NCI-H510A treated with DMSO at 0.1 percent for 48 hours (cell line): ENCODE measurements around the gene GSG1L.

Experiments
- DNase-seq: peaks from one replicate; lab custom pipeline; 2025; lab: John Stamatoyannopoulos, UW

Gene GSG1L

GRCh38 chr16:28091656-28092055, 28.1 kb upstream of the GSG1L start:
- no peak for DNase-seq

DNA sequence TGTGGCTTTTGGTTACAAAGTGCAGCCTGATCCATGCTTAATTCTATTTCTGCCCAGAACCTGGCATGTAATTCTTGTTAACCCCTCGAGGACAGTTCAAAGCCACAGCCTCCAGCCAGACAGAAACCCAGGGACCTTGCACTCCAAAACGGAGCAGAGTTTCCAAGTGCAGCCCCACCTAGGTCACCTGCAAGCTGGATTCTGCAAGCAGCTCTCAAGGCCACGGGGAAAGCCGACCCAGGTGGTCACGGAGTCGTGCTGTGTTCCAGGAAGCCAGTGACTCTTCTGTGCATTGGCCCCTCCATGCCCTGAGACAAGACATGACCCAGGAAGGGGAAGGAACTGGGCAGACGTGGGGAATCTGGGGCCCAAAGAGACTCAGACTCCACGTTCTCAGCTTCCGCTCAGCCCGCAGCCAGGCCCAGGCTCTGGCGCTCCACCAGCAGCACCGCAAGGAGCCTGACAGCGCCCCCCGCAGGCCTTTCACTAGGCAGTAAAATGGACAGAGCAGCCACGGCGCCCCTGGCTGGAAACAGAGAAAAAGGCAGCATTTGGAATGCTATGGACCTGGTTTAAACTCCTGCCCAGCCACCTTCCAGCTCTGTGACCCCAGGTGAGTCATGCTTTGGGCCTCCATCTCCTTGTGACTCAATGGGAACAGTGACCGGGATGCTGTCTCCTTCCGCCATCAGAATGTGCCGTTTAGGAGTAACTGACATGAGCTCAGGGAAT, 27.3 kb upstream of the GSG1L start:
- no peak for DNase-seq

- DNase-seq: no peak
Measured at GRCh38 chr16:28089992-28090365, 26.5 kb upstream of the GSG1L start.

GRCh38 chr16:28089205-28089991, 25.9 kb upstream of the GSG1L start:
- no peak for DNase-seq

GRCh38 chr16:28087675-28088300, 24.3 kb upstream of the GSG1L start:
- no peak for DNase-seq

GRCh38 chr16:28087140-28087660, 23.7 kb upstream of the GSG1L start:
- DNase-seq: no peak

GRCh38 chr16:28086186-28087139, 22.9 kb upstream of the GSG1L start:
- no peak for DNase-seq

DNA sequence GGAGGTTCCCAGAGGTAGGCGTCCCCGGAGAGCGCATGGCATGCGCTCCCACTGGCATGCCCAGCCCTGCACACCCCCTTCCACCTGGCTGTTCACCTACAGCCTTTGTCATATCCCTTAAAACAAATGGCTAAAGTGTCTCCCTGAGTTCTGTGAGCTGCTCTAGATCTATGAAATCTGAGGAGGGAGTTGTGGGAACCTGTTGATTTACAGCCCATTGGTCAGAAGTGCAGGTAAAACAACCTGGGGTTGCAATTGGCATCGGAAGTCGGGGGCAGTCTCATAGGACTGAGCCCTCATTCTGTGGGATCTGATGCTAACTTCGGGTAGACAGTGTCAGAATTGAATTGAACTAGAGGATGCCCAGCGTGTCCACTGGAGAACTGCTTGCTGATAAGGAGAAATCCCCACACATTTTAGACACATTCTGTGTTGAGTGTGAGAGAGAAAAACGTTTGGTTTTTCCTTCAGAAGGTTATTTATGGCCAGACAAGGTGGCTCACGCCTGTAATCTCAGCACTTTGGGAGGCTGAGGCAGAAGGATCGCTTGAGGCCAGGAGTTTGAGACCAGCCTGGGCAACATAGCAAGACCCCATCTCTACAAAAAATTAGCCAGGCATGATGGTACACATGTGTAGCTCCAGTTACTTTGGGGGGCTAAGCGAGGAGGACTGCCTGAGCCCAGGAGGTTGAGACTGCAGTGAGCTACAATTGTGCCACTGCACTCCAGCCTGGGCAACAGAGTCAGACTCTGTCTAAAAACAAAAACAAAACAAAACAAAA, 22.1 kb upstream of the GSG1L start:
- DNase-seq: no peak

GRCh38 chr16:28084209-28084608, 20.7 kb upstream of the GSG1L start:
- DNase-seq: no peak

- no peak for DNase-seq
Measured at GRCh38 chr16:28082624-28083023, 19.1 kb upstream of the GSG1L start.

- no peak for DNase-seq
Measured at GRCh38 chr16:28081391-28081968, 18.0 kb upstream of the GSG1L start.

- DNase-seq: no peak
Measured at GRCh38 chr16:28078261-28078660, 14.7 kb upstream of the GSG1L start.

DNA sequence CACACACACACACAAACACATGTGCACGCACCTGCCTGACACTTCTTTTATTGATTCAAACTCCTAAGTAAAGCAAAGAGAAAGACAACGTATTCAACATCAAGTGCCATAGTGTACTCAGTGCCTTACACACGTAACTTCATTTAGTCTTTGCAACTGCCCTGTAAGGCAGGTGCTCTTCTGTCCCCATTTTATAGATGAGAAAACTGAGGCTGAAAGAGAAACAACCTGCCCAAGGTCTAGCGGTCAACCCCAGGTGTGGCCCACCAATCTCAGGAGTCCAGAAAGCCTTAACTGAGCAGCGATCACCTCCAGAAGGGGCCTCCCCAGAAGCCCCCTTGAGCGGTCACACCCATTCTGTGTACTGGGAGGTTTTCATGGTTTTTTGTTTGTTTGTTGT, 10.3 kb upstream of the GSG1L start:
- DNase-seq: no peak

DNA sequence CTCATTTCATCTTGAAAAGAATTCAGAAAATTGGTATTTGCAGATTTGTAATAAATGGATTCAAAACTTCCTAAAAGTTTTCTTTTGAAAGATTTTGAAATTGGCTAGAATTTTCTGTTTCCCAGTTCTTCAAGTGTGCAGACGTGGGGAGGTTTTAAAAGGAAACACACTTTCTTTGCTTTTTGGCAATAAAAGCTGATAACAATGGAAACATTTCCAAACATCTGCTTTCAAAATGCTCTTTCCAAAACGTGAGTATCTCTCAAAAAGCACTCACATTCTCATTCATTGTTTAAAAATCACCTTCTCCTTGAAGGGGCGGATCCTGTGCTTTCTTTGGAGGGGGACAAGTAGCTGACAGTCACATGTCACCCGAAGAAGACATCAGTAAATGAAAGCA, 8.6 kb upstream of the GSG1L start:
- no peak for DNase-seq

GRCh38 chr16:28069971-28070794, 6.7 kb upstream of the GSG1L start:
- no peak for DNase-seq

DNA sequence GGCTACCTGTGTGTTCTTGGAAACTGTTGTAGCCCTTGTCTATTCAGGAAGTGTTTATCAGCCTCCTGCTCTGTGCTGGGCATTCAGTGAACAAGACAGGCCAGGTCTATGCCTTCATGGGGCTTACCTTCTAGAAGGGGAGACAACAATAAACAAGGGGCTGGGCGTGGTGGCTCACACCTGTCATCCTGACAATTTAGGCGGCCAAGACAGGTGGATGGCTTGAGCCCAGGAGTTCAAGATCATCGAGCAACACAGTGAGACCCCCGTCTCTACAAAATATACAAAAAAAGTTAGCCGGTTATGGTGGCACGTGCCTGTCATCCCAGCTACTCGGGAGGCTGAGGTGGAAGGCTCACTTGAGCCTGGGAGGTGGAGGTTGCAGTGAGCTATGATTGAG, 5.5 kb upstream of the GSG1L start:
- no peak for DNase-seq

GRCh38 chr16:28067604-28068379, 4.3 kb upstream of the GSG1L start:
- DNase-seq: no peak

- no peak for DNase-seq
Measured at GRCh38 chr16:28064706-28065249, 1.3 kb upstream of the GSG1L start.

- DNase-seq: no peak
Measured at GRCh38 chr16:28064150-28064549, 636 bp upstream of the GSG1L start.
